AG04449 (cell line): Measurements from ENCODE around the gene PNPLA7.

Experiments used
- CTCF ChIA-PET: fragments of 350-600 bp; formaldehyde crosslinking; extraction: SDS; loops from one replicate; lab custom pipeline; 2021; ENCODE audit warnings: antibody characterized with exemption; lab: Yijun Ruan, JAX
- POLR2A ChIA-PET: fragments of 400-600, 350-600 bp; formaldehyde crosslinking; extraction: SDS; loops from one replicate; lab custom pipeline; 2020; ENCODE audit warnings: antibody characterized with exemption, inconsistent platforms; lab: Yijun Ruan, JAX
- DNase-seq: peaks from one replicate; pipeline ENCODE4 v3.0.0-alpha.2; 2010; ENCODE audit warnings: low read depth, low spot score
- H3K4me3 ChIP-seq: 2 replicates; pipeline ENCODE4 v1.5.1; 2011; ENCODE audit warnings: low read depth, mild to moderate bottlenecking, control low read depth, low read length
- TF ChIP-seq, protein P1 (sequence below): IDR thresholded peaks from one replicate; pipeline ENCODE4 v1.5.1; 2011; ENCODE audit warnings: mild to moderate bottlenecking, moderate library complexity, low read length, control low read depth, inconsistent platforms; ENCODE audit not compliant: insufficient read depth; ENCODE audit errors: missing control alignments

The PNPLA7 gene

DNA sequence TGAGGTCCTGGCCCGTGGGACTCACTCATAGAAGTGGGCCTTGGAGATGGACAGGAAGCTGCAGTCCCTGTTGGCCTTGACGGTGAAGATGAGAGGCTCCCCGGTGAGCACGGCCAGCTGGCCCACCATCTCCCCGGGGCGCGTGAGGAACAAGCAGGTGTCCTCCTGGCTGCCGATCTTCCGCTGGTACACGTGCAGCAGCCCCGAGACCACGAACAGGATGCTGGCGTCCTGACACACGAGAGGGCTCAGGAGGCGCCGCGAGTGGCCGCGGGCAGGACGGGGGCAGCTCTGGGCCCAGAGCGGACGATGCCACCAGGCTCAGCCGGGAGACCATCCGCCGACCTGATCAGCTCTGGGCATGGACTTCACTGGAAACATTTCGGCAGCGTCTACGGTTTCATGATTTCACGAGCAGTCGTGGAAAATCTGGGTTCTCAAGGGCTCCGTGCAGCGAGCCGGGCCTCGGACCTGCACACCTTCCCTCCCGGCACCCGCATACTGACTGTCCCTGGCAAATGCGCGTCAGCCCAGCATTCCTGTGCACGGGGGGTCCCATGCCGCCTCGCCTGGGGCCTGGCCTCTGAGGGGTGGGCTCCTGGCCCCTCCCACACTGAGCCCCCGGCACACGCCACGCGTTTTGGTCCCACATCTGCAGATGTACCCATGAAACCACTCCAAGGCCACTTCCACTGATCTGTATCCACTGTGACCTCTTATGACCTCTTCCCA, 49.4 kb downstream of the PNPLA7 start:
- TF ChIP-seq, protein P1, sequence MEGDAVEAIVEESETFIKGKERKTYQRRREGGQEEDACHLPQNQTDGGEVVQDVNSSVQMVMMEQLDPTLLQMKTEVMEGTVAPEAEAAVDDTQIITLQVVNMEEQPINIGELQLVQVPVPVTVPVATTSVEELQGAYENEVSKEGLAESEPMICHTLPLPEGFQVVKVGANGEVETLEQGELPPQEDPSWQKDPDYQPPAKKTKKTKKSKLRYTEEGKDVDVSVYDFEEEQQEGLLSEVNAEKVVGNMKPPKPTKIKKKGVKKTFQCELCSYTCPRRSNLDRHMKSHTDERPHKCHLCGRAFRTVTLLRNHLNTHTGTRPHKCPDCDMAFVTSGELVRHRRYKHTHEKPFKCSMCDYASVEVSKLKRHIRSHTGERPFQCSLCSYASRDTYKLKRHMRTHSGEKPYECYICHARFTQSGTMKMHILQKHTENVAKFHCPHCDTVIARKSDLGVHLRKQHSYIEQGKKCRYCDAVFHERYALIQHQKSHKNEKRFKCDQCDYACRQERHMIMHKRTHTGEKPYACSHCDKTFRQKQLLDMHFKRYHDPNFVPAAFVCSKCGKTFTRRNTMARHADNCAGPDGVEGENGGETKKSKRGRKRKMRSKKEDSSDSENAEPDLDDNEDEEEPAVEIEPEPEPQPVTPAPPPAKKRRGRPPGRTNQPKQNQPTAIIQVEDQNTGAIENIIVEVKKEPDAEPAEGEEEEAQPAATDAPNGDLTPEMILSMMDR = no peak
- no peak for DNase-seq
- POLR2A ChIA-PET = no interaction called here
- CTCF ChIA-PET = no interaction called here
- H3K4me3 ChIP-seq = no peak overlapping the region

DNA sequence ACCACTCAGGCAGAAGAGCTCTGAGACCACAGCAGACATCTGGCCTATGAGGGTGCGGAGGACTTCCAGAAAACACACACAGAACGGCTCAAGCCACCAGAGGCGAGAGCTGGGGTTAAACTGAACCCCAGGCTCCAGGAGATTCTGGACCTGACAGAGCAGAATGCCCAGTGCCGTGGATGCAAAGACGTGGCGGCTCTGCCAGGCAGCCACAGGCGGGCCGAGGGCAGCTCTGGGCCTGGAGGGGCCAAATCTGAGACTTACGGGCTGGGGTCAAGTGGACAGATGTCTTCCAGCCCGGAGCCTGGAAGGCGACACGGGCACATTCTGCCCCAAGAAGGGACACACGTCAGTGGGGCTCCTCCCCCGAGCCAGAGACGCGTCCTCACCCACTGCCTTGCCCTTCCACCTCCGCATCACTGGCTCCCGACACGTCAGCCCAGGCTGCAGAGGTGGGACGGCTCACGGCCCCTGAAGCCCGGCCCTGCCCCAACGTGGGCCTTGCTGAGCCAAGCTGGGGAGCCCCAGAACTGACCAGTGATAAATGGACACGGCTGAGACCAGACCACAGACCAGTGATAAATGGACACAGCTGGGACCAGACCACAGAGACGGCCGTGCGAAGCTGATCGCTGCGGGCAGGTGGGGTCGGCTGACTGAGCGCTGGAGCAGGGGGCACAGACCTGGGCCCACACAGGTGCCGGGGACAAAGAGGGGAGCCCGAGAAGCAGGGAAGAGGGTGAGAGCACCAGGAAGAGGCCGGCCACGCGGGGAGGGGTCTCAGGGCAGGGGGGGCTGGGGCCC, 50.1 kb downstream of the PNPLA7 start:
- POLR2A ChIA-PET = no interaction called here
- DNase-seq = no peak
- no peak overlapping the region for H3K4me3 ChIP-seq
- CTCF ChIA-PET = interaction anchor here (1.1 kb wide), 1 partner anchor 9 kb away, joined by 3 read pairs; no protein-coding TSS in a partner anchor
- TF ChIP-seq, protein P1 = no peak

DNA sequence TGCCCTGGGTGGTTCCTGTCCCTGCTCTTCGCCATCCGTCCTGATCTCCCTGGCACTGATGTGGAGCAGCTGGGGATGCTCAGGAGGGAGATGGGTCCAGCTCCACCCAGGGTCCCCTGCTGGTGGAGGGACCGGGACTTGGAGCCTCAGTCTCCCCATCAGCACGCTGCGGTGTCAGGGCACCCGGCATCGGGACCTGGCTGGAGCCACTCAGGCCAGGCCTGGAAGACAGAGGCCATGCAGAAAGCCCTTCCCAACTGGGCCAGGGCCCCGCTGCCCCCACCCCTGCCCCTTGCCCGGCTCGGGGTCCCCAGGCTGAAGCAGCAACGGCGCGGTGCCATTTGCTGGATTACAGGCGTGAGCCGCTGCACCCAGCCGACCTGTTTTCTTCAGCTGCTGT, 50.8 kb downstream of the PNPLA7 start:
- ChIA-PET CTCF (interaction anchor here (1.1 kb wide), 1 partner anchor 10 kb away, joined by 3 read pairs; no protein-coding TSS in a partner anchor), POLR2A (no interaction called here)
- H3K4me3 ChIP-seq = no peak overlapping the region
- DNase-seq = no peak
- TF ChIP-seq, protein P1 = no peak

DNA sequence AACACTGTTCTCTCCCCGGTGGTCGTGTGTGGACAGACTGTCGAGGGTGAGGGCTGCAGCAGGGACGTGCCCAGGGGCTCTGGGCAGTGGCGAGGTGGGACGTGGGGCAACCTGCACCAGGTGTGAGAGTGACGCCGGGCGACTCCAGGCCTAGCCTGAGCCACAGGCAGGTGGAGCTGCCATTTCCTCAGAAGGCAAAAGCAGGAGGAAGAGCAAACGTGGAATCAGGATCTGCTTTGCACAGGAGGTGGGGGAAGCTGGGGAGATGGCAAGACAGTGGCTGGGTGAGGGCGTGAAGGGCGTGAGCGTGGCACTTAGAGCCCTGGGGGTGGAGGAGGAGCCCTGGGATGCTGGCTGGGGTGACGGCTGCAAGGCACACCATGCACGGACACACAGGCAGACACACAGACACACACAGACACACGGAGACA, 51.5 kb downstream of the PNPLA7 start:
- CTCF ChIA-PET = no interaction called here
- TF ChIP-seq, protein P1 = no peak
- POLR2A ChIA-PET = no interaction called here
- no peak overlapping the region for H3K4me3 ChIP-seq
- DNase-seq = no peak

DNA sequence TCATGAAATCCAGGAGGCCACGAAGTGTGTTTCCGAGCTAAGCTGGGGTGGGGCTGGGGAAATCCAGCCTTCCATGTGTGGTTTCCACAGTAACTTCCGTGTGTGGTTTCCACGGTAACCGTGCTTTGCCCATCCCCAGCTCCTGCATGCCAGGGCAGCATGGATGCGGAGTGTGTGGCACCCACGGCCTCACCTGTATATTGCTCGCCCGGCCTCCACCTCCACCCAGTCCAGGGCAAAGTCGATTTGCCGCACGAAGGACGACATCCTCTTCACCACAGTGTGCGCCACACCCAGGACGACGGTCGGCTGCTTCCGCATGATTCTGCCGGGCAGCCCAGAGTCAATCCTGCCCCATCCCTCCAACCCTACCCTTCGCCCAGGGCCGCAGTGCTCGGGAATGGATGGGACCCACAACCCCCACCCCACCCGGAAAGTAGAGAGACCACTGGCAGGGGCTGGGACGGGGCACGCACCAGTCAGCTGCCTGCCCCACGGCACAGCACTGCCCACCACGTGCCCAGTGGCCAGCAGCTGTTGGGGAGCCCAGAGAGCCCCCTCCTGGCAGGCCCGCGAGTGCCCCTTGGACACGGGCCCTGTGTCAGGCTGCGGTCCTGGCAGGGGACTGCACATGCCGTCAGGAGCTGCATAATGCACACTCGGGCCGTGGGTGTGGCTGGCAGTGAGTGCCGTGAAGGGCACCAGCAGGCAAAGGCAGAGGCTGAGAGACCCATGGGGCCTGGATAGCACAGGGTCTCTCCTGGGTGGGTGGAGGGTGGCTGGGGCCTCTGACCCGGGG, 52.1 kb downstream of the PNPLA7 start:
- CTCF ChIA-PET = no interaction called here
- no peak for DNase-seq
- POLR2A ChIA-PET = no interaction called here

More for the DNA sequence above, 52.1 kb downstream of the PNPLA7 start:
- TF ChIP-seq, protein P1 = no peak
- no peak overlapping the region for H3K4me3 ChIP-seq
